Upper lobe of left lung (tissue), 6 donors: ENCODE data around the gene BPIFB1. TPM values are rescaled to one million over a fixed set of nuclear protein-coding genes. Genes with fewer than 3 reads are reported as not detected.

ENCODE experiments used
- ATAC-seq, 2 donors: fragments of 200-7000 bp; cut with Tn5 transposase; one replicate each; pipeline ENCODE4 v1.9.1; 2022; ENCODE audit warnings: mild to moderate bottlenecking in 2 of 2, moderate library complexity in 2 of 2; ENCODE audit not compliant: low FRiP score in 2 of 2
- DNase-seq, 2 donors: peaks; one replicate each; pipeline ENCODE4 v3.0.0-alpha.2; 2019 to 2020
- H3K27ac ChIP-seq, 4 donors: fragments of 200-600 bp; sonication (generic); one replicate each; pipeline ENCODE4 v1.5.1; 2016 to 2019
- H3K27me3 ChIP-seq, 4 donors: fragments of 200-600 bp; sonication (generic); one replicate each; pipeline ENCODE4 v1.5.1; 2017 to 2019
- H3K36me3 ChIP-seq, 4 donors: fragments of 200-600 bp; sonication (generic); one replicate each; pipeline ENCODE4 v1.5.1; 2016 to 2019
- H3K4me1 ChIP-seq, 4 donors: fragments of 200-600 bp; sonication (generic); one replicate each; pipeline ENCODE4 v1.5.1; 2018 to 2019
- H3K4me3 ChIP-seq, 4 donors: fragments of 200-600 bp; sonication (generic); one replicate each; pipeline ENCODE4 v1.5.1; 2017 to 2019; ENCODE audit warnings: mild to moderate bottlenecking in 2 of 4, moderate library complexity in 1 of 4
- H3K9me3 ChIP-seq, 4 donors: fragments of 200-600 bp; sonication (generic); one replicate each; pipeline ENCODE4 v1.5.1; 2018 to 2019
- CTCF ChIP-seq, 6 experiments: fragments of 450-650 bp in 4 of 6; fragments of 200-600 bp in 2 of 6; sonication (generic) in 2 of 6; IDR thresholded peaks; one replicate each; pipeline ENCODE4 v1.5.1; 2016 to 2019; ENCODE audit warnings: antibody characterized with exemption in 6 of 6
- EP300 ChIP-seq, 4 donors: sonication (generic); formaldehyde crosslinking; IDR thresholded peaks; one replicate each; pipeline ENCODE4 v1.5.1; 2017; ENCODE audit warnings: antibody characterized with exemption in 4 of 4, control low read depth in 2 of 4
- POLR2A ChIP-seq, 4 donors: fragments of 450-650 bp; IDR thresholded peaks; one replicate each; pipeline ENCODE4 v1.5.1; 2016 to 2017; ENCODE audit warnings: antibody characterized with exemption in 4 of 4, mild to moderate bottlenecking in 2 of 4
- POLR2AphosphoS5 ChIP-seq, 2 donors: sonication (generic); formaldehyde crosslinking; IDR thresholded peaks; one replicate each; pipeline ENCODE4 v1.5.1; 2017; ENCODE audit warnings: antibody characterized with exemption in 2 of 2
- WGBS, 2 donors: methylation state at CpG; one replicate each; pipeline ENCODE4 v1.1.5; 2017 to 2018; 5-methylcytosine and 5-hydroxymethylcytosine counted together
- total RNA-seq, 6 donors: library from RNA; depleted of rRNA in 4 of 6; stranded (reverse); fragments of >200 nt in 4 of 6; gene quantifications; one replicate each; pipeline versions ENCODE4 v1.1.0 to v1.2.1, GENCODE V29; 2016 to 2021
- donor health status: DM: no; HTN: no; CAD: no; lungs with moderate emphysema.
- donor health status: DM: no; HTN: yes; CAD: no; lungs with severe emphysema.

Gene BPIFB1
- total RNA-seq, 6 donors from 2014 or later: 4.8 to 323 (median 35.3) TPM

- Histone ChIP-seq H3K4me1 (no peaks in the 10 kb centered on the region), H3K36me3 (no peaks in the 10 kb centered on the region), H3K9me3 (no peaks in the 10 kb centered on the region), H3K27ac (no peak overlapping the region), H3K27me3 (no peaks in the 10 kb centered on the region), H3K4me3 (no peak overlapping the region)
- 91 to 94% methylated on average over 1 of the region's 1 CpG for WGBS, 2 donors
- no peak for ATAC-seq
- no peak for DNase-seq
- no peak for TF ChIP-seq POLR2A (IDR thresholded peaks at IDR 0.05)
- no peak for TF ChIP-seq CTCF (IDR thresholded peaks at IDR 0.05)
- no peak for TF ChIP-seq POLR2AphosphoS5 (IDR thresholded peaks at IDR 0.05)
- no peak for TF ChIP-seq EP300 (IDR thresholded peaks at IDR 0.05)
These were observed 33.6 kb upstream of the BPIFB1 start for GRCh38 chr20:33249456-33249855.

- ATAC-seq (no peak), DNase-seq (no peak)
- H3K9me3 ChIP-seq: no peaks in the 10 kb centered on the region
- H3K27ac ChIP-seq: no peak overlapping the region
- no peaks in the 10 kb centered on the region for H3K4me1 ChIP-seq
- no peak overlapping the region for H3K4me3 ChIP-seq
- no peaks in the 10 kb centered on the region for H3K36me3 ChIP-seq
- 36 to 51% methylated on average over 2 of the region's 2 CpGs for WGBS, 2 donors
- TF ChIP-seq POLR2A (IDR thresholded peaks at IDR 0.05) (no peak), CTCF (IDR thresholded peaks at IDR 0.05) (no peak), EP300 (IDR thresholded peaks at IDR 0.05) (no peak), POLR2AphosphoS5 (IDR thresholded peaks at IDR 0.05) (no peak)
- H3K27me3 ChIP-seq: no peaks in the 10 kb centered on the region
These were observed 32.3 kb upstream of the BPIFB1 start for GRCh38 chr20:33250666-33251065.

- H3K4me1 ChIP-seq: no peaks in the 10 kb centered on the region
- ATAC-seq (no peak), DNase-seq (no peak)
- no peak overlapping the region for H3K4me3 ChIP-seq
- H3K9me3 ChIP-seq: no peaks in the 10 kb centered on the region
- H3K27ac ChIP-seq: no peak overlapping the region
- H3K27me3 ChIP-seq: no peaks in the 10 kb centered on the region
- H3K36me3 ChIP-seq: no peaks in the 10 kb centered on the region
- TF ChIP-seq CTCF (IDR thresholded peaks at IDR 0.05) (no peak), POLR2AphosphoS5 (IDR thresholded peaks at IDR 0.05) (no peak), EP300 (IDR thresholded peaks at IDR 0.05) (no peak), POLR2A (IDR thresholded peaks at IDR 0.05) (no peak)
- 61 to 68% methylated on average over 3 of the region's 3 CpGs for whole genome bisulfite sequencing, 2 donors
These were observed 31.5 kb upstream of the BPIFB1 start for GRCh38 chr20:33251496-33251895.

- H3K27me3 ChIP-seq: no peaks in the 10 kb centered on the region
- H3K4me3 ChIP-seq: no peak overlapping the region
- H3K9me3 ChIP-seq: no peaks in the 10 kb centered on the region
- no peak for ATAC-seq
- WGBS, 2 donors: 71 to 76% methylated on average over 3 of the region's 3 CpGs
- no peaks in the 10 kb centered on the region for H3K4me1 ChIP-seq
- H3K36me3 ChIP-seq: no peaks in the 10 kb centered on the region
- no peak for DNase-seq
- H3K27ac ChIP-seq: no peak overlapping the region
- TF ChIP-seq EP300 (IDR thresholded peaks at IDR 0.05): no peak
- no peak for TF ChIP-seq CTCF (IDR thresholded peaks at IDR 0.05)
- TF ChIP-seq POLR2A (IDR thresholded peaks at IDR 0.05): no peak
- TF ChIP-seq POLR2AphosphoS5 (IDR thresholded peaks at IDR 0.05): no peak
These were observed 30.6 kb upstream of the BPIFB1 start for GRCh38 chr20:33252460-33252859.

GRCh38 chr20:33255005-33255404 is 28.0 kb upstream of the BPIFB1 start:
- 67 to 68% methylated on average over 2 of the region's 2 CpGs for WGBS, 2 donors
- H3K4me3 ChIP-seq: no peak overlapping the region
- ATAC-seq: no peak

More at GRCh38 chr20:33255005-33255404, 28.0 kb upstream of the BPIFB1 start:
- no peaks in the 10 kb centered on the region for H3K27me3 ChIP-seq
- no peaks in the 10 kb centered on the region for H3K4me1 ChIP-seq
- no peaks in the 10 kb centered on the region for H3K36me3 ChIP-seq
- H3K9me3 ChIP-seq: no peaks in the 10 kb centered on the region
- no peak for DNase-seq
- no peak for TF ChIP-seq EP300 (IDR thresholded peaks at IDR 0.05)
- TF ChIP-seq POLR2A (IDR thresholded peaks at IDR 0.05): no peak
- no peak for TF ChIP-seq CTCF (IDR thresholded peaks at IDR 0.05)
- no peak for TF ChIP-seq POLR2AphosphoS5 (IDR thresholded peaks at IDR 0.05)
- H3K27ac ChIP-seq: no peak overlapping the region
